ENCODE data around the gene SPTB. TPM values are rescaled to one million over a fixed set of nuclear protein-coding genes. Genes with fewer than 3 reads are reported as not detected.

Gene SPTB
- 1 to 10 TPM in 2 of 4 donors, under 1 TPM in 2; 0.17 to 7.5 (median 1.1) TPM for total RNA-seq

- no peak for TF ChIP-seq CTCF (IDR thresholded peaks at IDR 0.05; ENCODE audit: low read depth)
Observed at GRCh38 chr14:64879635-64880220, at the start of gene SPTB. Gene SPTB, minus strand, starts transcription at chr14:64879907. Its CDS starts 56,813 bp downstream, at chr14:64823094.

- no peak for TF ChIP-seq CTCF (IDR thresholded peaks at IDR 0.05; ENCODE audit: low read depth)
Observed at GRCh38 chr14:64929014-64929359, 49.3 kb upstream of the SPTB start.

GRCh38 chr14:64928239-64929013, 48.7 kb upstream of the SPTB start:
- no peak for TF ChIP-seq CTCF (IDR thresholded peaks at IDR 0.05; ENCODE audit: low read depth)

GRCh38 chr14:64927031-64927430, 47.3 kb upstream of the SPTB start:
- TF ChIP-seq CTCF (IDR thresholded peaks at IDR 0.05; ENCODE audit: low read depth): no peak

- TF ChIP-seq CTCF (IDR thresholded peaks at IDR 0.05; ENCODE audit: low read depth): no peak
Observed at GRCh38 chr14:64926398-64926995, 46.8 kb upstream of the SPTB start.

- TF ChIP-seq CTCF (IDR thresholded peaks at IDR 0.05; ENCODE audit: low read depth): no peak
Observed at GRCh38 chr14:64923015-64923414, 43.3 kb upstream of the SPTB start.

- no peak for TF ChIP-seq CTCF (IDR thresholded peaks at IDR 0.05; ENCODE audit: low read depth)
Observed at GRCh38 chr14:64920465-64920864, 40.8 kb upstream of the SPTB start.

Data from subcutaneous adipose tissue (tissue), 4 donors.